ENCODE data around the gene PRG2.

- TF ChIP-seq CTCF (IDR thresholded peaks at IDR 0.05) (no peak), POLR2A (IDR thresholded peaks at IDR 0.05) (no peak)
These were observed 24.3 kb upstream of the PRG2 start for GRCh38 chr11:57414612-57415212.
